CMK (cell line): ENCODE results near the gene CKAP2L.

ENCODE experiments used
- DNase-seq: peaks from one replicate; pipeline ENCODE4 v3.0.0-alpha.2; 2010; ENCODE audit warnings: low read depth

CKAP2L gene

GRCh38 chr2:112792419-112792818 is 28.0 kb upstream of the CKAP2L start:
- no peak for DNase-seq

DNA sequence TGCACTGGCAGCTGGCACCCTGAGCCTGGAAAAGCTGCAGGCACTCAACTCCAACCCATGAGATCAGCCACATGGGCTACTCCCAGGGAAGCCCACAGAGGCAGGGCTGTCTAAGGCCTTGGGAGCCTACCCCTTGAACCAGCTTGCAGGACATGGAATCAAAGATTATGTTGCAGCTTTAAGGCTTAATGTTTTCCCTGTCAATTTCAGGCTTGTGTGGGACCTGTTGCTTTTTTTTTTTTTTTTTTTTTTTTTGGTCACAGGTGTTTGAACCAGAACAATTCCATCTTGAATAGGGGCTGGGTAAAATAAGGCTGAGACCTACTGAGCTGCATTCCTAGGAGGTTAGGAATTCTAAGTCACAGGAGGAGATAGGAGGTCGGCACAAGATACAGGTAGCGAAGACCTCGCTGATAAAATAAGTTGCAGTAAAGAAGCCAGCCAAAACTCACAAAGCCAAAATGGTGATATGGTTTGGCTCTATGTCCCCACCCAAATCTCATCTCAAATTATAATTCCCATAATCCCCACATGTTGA is 27.4 kb upstream of the CKAP2L start:
- no peak for DNase-seq

GRCh38 chr2:112791019-112791418 is 26.6 kb upstream of the CKAP2L start:
- DNase-seq, result no peak

DNA sequence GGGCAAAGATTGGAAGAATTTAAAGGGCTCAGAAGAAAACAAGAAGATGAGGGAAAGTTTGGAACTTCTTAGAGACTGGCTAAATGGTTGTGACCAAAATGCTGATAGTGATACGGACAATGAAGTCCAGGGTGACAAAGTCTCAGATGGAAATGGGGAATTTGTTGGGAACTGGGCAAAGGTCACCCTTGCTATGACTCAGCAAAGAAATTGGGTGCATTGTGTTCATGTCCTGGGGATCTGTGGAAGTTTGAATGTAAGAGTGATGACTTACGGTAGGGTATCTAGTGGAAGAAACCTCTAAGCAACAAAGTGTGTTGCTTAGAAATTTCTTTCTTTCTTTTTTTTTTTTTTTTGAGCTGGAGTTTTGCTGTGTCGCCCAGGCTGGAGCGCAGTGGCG is 25.9 kb upstream of the CKAP2L start:
- DNase-seq, result no peak

DNA sequence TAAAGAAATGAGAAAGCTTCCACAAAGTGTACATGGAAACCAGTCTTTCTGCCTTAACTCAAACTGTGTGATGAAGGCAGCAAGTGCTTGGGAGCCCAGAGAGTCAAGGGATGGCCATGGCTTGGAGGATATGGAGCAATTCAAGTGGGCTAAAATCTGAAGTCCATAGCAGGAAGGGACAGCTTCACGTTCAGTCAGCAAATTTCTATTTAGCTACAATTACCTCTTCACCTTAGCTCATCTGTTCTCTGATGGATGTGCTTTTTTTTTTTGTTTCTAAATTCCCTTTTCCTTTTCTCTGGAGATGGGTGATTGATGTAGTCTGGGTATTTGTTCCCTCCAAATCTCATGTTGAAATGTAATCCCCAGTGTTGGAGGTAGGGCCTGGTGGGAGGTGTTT is 24.8 kb upstream of the CKAP2L start:
- no peak for DNase-seq

DNA sequence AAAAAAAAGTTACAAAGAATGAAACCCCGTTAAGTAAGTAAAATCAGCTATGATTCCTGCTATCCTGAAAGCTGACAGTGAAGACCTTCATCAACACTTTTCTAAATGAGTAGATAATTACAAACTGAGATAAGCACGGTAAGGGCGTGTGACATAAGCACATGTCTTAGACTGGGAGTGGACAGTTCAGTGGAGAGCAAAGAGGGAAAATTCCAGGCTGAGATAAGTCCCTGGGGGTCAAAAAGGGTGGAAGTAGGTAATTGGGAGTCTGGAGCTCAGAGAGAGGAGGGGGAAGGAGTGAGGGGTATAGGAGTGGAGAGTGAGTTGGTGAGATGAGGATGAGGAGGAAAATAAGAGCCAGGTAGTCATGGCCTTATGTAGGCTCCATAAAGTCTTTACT is 24.2 kb upstream of the CKAP2L start:
- DNase-seq, result no peak

- DNase-seq, result no peak
Observed at GRCh38 chr2:112787729-112788393, 23.5 kb upstream of the CKAP2L start.

DNA sequence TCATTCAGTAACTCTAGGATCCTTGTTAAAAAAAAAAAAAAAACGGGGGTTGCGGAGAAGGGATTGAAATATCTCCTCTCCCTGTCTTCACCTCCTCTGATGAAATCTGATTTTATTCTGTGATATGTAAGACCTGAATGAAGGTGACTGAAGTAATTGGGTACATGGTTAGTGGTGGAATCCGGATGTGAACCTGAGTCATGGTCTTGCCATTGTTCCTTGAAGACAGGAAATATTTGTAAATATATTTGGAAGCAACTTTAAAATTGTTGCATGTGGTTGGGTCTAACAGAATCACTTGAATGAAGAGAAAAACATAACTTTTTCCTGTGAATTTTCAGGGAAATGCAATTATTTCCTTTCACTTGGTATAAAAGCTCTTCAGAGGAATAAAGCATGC is 22.9 kb upstream of the CKAP2L start:
- no peak for DNase-seq

- DNase-seq, result no peak
Observed at GRCh38 chr2:112784199-112785189, 20.1 kb upstream of the CKAP2L start, which contains the start of gene IL1A. Gene IL1A, minus strand, starts transcription at chr2:112784493. Its CDS starts 723 bp downstream, at chr2:112783770.

DNA sequence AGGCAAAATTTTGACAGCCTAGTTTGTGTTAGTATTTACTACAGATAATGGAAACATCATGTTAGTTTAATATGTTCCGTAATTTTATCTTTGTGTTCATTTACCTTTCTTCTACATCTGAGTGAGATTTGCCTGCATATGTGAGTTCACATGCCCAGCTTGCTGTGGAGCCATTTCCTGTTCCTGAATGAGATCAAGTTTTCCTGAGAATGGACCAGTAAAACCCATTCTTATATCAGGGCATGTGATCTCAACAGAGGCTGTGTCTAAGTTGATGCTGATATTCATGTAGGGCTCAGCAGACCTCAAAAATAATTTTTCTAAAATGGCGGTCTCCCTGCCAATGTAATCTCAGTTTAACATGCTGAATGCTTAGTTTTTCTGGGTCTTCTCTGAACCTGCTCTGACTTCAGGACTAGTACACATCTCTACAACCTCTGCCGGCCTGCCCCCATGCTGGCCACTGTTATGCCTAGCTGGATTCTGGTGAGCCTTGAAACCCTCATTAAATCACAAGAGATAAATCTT is 18.8 kb upstream of the CKAP2L start:
- DNase-seq, result no peak

- no peak for DNase-seq
Observed at GRCh38 chr2:112782234-112782799, 17.9 kb upstream of the CKAP2L start.

DNA sequence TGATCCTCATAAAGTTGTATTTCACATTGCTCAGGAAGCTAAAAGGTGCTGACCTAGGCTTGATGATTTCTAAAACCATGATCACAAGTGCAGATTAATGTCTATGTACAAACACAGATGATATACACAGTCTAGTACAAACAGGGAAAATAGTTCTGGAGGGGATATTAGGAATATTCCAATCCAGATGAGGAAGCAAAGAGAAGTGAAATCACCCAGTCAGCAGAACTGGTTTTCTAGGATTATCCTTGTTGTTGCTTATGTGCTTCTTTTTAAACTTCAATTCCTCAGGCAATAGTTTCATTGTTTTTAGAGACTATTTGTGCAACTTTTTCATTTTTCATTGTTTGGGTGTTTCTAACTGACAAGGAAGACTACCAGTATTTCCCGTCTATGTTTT is 15.2 kb upstream of the CKAP2L start:
- DNase-seq, result no peak

GRCh38 chr2:112777036-112777435 is 12.6 kb upstream of the CKAP2L start:
- DNase-seq, result no peak

DNA sequence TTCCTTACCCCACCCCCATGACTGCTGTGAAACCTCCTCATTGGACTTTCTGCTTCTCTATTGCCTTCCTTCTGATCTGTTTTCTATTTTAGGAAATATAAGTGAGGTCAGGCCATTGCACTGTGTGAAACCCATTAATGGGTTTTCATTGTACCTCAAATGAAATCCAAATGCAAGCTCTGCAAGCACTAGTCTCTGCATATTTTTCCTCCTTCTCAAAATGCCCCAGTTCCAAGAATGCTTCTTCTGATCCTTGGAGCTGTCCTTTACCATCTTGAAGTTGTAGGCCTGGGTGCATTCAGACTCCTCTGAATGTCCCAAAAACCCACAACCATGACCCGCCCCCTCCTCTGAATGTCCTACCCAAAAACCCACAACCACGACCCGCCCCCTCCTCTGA is 11.7 kb upstream of the CKAP2L start:
- DNase-seq, result no peak

GRCh38 chr2:112774536-112775285 is 10.3 kb upstream of the CKAP2L start:
- DNase-seq, result no peak

DNA sequence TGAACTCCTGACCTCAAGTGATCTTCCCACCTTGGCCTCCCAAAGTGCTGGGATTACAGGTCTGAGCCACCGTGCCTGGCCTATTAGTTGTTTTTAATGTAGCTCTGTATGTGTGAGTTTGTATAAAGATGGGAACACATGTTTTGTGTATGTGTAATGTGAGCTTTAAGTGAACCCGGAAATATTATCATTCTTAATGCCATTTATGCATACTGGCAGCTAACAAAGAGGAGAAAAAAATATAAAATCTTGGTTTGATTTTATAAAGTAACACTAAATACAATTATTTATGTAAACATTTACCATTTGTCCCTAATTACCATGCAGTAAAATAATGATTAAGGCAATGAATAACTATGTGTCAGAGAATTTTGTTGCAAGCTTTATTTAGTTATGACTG is 9.1 kb upstream of the CKAP2L start:
- no peak for DNase-seq

DNA sequence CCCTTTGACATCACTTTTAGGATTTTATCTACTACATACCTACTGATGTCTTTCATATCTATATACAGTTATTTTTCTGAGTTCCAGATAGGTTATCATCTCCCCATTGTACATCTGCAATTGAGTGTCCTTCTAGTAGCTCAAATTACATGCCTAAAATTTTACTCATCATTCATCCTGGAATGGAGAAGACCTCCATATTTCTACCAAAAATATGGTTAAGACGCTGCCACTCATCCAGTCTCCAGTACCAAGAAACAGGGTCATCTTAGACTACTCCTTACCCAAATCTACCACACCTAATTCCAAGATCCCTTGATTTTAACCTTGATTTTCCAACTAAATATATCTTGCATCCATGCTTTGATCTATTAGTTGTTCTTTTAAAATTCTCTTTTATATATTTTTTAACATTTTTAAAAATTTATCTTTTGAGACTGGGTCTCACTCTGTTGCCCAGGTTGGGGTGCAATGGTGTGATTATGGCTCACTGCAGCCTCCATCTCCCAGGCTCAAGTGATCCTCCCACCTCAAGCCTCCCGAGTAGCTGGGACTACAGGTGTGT is 8.6 kb upstream of the CKAP2L start:
- DNase-seq, result no peak

GRCh38 chr2:112772322-112772721 is 7.9 kb upstream of the CKAP2L start:
- no peak for DNase-seq

- DNase-seq, result no peak
Observed at GRCh38 chr2:112768432-112768831, 4.0 kb upstream of the CKAP2L start.

DNA sequence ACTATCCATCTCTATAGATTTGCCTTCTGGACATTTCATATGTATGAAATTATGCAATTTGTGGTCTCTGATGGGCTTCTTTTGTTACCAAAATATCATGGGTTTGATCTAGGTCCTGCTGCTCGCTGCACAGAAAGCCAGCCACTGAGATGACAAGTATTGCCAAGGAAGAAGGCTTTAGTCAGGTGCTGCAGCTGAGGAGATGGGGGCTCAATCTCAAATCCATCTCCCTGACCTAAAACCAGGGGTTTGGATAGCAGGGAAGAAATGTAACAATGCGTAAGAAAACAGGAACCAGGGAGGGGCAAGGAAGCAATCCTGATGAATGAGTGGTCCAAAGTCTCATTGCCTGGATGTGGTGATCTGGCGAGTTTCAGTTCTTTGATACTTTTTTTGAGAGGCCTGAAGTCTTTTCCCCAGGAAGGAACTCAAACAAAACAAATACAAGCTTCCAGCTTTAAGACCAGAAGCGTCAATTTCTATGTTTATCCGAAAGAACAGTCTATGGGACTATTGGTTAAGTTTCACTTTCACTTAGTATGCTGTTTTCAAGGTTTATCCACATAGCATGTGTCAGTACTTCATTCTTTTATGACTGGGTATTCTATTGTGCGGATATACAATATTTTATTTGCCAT is 3.4 kb upstream of the CKAP2L start:
- no peak for DNase-seq

GRCh38 chr2:112765251-112765650 is 842 bp upstream of the CKAP2L start:
- no peak for DNase-seq
